WTC11 (cell line): ENCODE measurements around the gene IMPDH2.

Experiments used
- AFF4 ChIP-seq: sonication (generic); formaldehyde crosslinking; IDR thresholded peaks from 2 replicates; pipeline ENCODE4 v1.8.1; 2023; ENCODE audit warnings: mild to moderate bottlenecking, missing genetic modification reagents, borderline replicate concordance
- ATF2 ChIP-seq: sonication (generic); formaldehyde crosslinking; IDR thresholded peaks from 2 replicates; pipeline ENCODE4 v1.8.1; 2022; ENCODE audit warnings: low read depth, missing genetic modification reagents, borderline replicate concordance
- IRF2 ChIP-seq: sonication (generic); formaldehyde crosslinking; IDR thresholded peaks from 2 replicates; pipeline ENCODE4 v1.8.0; 2022; ENCODE audit warnings: low read depth, missing genetic modification reagents, borderline replicate concordance
- JUN ChIP-seq: sonication (generic); formaldehyde crosslinking; IDR thresholded peaks from 2 replicates; pipeline ENCODE4 v1.8.0; 2023; ENCODE audit warnings: mild to moderate bottlenecking, missing genetic modification reagents
- MAX ChIP-seq: sonication (generic); formaldehyde crosslinking; IDR thresholded peaks from 2 replicates; pipeline ENCODE4 v1.8.0; 2022; ENCODE audit warnings: mild to moderate bottlenecking, missing genetic modification reagents
- SMAD4 ChIP-seq: sonication (generic); formaldehyde crosslinking; IDR thresholded peaks from 2 replicates; pipeline ENCODE4 v1.8.0; 2022; ENCODE audit warnings: mild to moderate bottlenecking, missing genetic modification reagents
- SOX15 ChIP-seq: fragments of 250-450 bp; sonication (Bioruptor Pico); IDR thresholded peaks from 2 replicates; pipeline ENCODE4 v1.9.0; 2021; ENCODE audit warnings: mild to moderate bottlenecking
- USF2 ChIP-seq: sonication (generic); formaldehyde crosslinking; IDR thresholded peaks from 2 replicates; pipeline ENCODE4 v1.8.1; 2023; ENCODE audit warnings: mild to moderate bottlenecking, missing genetic modification reagents, moderate library complexity
- ZNF263 ChIP-seq: sonication (generic); formaldehyde crosslinking; IDR thresholded peaks from 2 replicates; pipeline ENCODE4 v1.8.1; 2022; ENCODE audit warnings: low read depth, mild to moderate bottlenecking, moderate library complexity, missing genetic modification reagents
- TF ChIP-seq, protein P1 (sequence below): fragments of 200-600 bp; IDR thresholded peaks from 2 replicates; pipeline ENCODE4 v1.8.0; 2022; ENCODE audit warnings: antibody characterized with exemption
- TF ChIP-seq, protein P2 (sequence below): sonication (generic); formaldehyde crosslinking; IDR thresholded peaks from 2 replicates; pipeline ENCODE4 v1.8.1; 2023; ENCODE audit warnings: mild to moderate bottlenecking, moderate library complexity, missing genetic modification reagents
- TF ChIP-seq, protein P3 (sequence below): sonication (generic); formaldehyde crosslinking; IDR thresholded peaks from 2 replicates; pipeline ENCODE4 v1.8.0; 2022; ENCODE audit warnings: mild to moderate bottlenecking, missing genetic modification reagents

DNA sequence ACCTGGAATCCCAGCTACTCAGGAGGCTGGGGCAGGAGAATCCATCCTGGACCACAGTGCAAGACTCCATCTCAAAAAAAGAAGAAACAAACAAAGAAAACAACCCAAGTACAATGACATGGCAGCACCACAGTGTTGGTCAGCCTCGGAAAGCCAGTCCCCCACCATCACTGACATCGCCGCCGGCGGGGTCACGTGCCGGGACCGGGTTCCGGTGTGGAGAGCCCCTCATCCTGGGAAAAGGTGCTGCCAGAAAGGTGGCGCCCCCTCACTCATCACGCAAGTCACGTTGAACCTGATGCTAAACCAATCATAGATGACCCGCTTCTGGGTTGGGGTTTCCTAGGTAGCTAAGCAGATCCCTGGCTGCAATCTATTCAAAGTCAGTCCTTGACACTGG, 46.9 kb upstream of the IMPDH2 start:
- TF ChIP-seq AFF4 (CRISPR knock-in tag) (no peak), USF2 (CRISPR knock-in tag) (no peak), ATF2 (CRISPR knock-in tag) (no peak), SMAD4 (CRISPR knock-in tag) (no peak), ZNF263 (no peak), IRF2 (CRISPR knock-in tag) (no peak), JUN (CRISPR knock-in tag) (no peak), MAX (CRISPR knock-in tag) (no peak), SOX15 (no peak)
- TF ChIP-seq, protein P1, sequence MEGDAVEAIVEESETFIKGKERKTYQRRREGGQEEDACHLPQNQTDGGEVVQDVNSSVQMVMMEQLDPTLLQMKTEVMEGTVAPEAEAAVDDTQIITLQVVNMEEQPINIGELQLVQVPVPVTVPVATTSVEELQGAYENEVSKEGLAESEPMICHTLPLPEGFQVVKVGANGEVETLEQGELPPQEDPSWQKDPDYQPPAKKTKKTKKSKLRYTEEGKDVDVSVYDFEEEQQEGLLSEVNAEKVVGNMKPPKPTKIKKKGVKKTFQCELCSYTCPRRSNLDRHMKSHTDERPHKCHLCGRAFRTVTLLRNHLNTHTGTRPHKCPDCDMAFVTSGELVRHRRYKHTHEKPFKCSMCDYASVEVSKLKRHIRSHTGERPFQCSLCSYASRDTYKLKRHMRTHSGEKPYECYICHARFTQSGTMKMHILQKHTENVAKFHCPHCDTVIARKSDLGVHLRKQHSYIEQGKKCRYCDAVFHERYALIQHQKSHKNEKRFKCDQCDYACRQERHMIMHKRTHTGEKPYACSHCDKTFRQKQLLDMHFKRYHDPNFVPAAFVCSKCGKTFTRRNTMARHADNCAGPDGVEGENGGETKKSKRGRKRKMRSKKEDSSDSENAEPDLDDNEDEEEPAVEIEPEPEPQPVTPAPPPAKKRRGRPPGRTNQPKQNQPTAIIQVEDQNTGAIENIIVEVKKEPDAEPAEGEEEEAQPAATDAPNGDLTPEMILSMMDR: no peak
- TF ChIP-seq, protein P2, sequence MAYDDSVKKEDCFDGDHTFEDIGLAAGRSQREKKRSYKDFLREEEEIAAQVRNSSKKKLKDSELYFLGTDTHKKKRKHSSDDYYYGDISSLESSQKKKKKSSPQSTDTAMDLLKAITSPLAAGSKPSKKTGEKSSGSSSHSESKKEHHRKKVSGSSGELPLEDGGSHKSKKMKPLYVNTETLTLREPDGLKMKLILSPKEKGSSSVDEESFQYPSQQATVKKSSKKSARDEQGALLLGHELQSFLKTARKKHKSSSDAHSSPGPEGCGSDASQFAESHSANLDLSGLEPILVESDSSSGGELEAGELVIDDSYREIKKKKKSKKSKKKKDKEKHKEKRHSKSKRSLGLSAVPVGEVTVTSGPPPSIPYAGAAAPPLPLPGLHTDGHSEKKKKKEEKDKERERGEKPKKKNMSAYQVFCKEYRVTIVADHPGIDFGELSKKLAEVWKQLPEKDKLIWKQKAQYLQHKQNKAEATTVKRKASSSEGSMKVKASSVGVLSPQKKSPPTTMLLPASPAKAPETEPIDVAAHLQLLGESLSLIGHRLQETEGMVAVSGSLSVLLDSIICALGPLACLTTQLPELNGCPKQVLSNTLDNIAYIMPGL (CRISPR knock-in tag): no peak
- TF ChIP-seq, protein P3, sequence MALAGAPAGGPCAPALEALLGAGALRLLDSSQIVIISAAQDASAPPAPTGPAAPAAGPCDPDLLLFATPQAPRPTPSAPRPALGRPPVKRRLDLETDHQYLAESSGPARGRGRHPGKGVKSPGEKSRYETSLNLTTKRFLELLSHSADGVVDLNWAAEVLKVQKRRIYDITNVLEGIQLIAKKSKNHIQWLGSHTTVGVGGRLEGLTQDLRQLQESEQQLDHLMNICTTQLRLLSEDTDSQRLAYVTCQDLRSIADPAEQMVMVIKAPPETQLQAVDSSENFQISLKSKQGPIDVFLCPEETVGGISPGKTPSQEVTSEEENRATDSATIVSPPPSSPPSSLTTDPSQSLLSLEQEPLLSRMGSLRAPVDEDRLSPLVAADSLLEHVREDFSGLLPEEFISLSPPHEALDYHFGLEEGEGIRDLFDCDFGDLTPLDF (CRISPR knock-in tag): no peak
